Middle frontal gyrus (tissue), 1 donor: Measurements from ENCODE around the gene EVPL.
"Not testable (repeated sequence)": the region's sequence is repeated elsewhere in the genome, so short reads cannot be mapped to it uniquely, and the experiment has no call there.

Experiments used
- DNase-seq: peaks from one replicate; pipeline ENCODE4 v3.0.0-alpha.2; 2015; ENCODE audit warnings: low spot score; ENCODE audit errors: extremely low spot score

Gene EVPL

DNA sequence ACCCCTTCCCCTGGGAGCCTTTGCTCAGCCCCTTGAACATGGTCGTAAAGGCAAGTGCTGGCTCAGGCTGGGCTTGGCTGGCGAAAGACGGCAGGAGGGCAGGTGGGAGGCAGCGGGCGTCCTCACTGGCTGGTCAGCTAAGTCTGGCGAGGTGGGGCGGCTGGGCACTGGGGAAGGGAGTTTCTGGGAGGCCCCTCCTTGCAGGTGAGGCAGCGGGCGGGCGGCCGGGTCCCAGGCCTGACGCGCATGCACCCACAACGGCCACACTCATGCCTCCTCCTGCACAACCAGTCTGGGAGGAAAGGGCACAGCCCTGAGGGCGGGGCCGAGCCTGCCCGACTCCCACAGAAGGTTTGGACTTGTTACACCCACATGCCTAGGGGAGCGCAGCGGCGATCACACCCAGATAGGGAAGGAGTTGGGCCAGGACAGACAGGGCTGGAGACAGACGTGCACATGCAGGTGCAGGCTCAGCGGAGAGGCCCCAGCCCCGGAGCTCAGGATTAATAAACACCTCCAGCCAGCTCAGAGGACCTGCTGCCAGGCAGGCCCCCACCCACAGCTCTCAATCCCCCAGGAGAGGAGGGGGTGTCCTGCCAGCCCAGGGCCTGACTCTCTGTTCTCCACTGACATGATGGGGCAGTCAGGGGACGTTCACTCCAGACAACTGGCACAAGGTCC lies at the start of gene EVPL:
Gene EVPL (minus strand): TSS at position 148 of the 681 bp plus-strand sequence. CDS start 108 bp downstream, at position 40.
- no peak for DNase-seq

DNA sequence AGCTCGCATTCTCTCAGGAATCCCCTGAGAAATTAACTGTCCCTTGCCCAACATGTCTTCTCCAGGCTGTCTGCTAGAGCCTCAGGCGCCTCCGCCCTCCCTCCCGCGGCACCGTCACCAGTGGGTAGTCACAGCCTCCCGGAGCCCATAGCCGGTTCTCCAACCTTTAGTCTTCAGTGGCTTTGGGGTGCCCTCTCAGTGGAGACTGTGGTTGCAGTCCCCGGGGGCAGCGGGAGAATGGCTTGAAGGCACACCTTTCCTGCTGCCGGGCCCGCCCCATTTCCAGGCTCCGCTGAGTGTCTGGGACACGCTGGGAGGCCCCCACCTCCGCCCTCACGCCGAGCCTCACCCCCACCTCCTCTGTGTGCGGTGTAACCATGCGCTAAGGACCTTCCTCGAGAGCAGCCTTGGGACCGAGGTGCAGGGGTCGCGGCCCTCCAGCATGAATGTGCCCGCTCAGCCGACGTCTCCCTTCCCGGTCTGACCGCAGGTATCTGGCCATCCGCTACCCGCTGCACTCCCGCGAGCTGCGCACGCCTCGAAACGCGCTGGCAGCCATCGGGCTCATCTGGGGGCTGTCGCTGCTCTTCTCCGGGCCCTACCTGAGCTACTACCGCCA lies 49.1 kb upstream of the EVPL start:
- DNase-seq = no peak

DNA sequence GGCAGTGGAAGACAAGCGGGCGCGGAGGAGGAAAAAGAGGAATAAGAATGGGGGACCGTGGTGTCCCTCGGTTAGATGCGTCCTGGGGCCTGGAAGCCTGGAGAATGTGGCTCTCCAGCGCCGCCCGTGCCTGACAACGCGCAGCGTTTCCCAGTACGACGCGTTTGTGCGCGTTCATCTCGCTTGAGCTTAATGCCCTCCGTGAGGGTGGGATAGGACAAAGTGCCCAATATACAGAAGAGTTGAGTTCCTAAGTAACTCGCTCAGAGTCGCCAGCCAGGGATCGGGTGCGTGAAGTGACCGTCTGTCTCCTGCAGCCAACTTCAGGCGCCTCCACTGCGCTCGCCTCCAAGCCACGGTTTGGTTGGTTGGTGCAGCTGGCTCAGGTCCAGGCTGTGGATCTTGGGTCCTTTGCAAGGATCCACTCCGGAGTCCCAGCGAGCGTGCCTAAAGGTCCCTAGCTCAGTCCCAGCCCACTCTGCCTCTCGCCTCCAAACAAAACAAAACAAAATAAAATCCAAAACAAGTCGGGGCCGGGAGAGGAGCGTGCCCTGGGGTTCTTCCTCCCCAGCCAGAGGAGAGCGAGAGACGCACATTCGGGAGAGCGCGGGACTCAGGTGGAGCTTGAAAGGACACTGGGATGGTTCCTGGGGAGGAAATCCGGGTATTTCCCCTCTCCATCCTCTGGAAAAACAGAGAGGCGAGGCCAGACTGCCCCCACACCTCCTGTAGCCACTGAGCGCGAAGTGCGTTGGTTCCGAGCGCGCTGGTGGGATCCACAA lies 48.4 kb upstream of the EVPL start:
- DNase-seq = no peak

DNA sequence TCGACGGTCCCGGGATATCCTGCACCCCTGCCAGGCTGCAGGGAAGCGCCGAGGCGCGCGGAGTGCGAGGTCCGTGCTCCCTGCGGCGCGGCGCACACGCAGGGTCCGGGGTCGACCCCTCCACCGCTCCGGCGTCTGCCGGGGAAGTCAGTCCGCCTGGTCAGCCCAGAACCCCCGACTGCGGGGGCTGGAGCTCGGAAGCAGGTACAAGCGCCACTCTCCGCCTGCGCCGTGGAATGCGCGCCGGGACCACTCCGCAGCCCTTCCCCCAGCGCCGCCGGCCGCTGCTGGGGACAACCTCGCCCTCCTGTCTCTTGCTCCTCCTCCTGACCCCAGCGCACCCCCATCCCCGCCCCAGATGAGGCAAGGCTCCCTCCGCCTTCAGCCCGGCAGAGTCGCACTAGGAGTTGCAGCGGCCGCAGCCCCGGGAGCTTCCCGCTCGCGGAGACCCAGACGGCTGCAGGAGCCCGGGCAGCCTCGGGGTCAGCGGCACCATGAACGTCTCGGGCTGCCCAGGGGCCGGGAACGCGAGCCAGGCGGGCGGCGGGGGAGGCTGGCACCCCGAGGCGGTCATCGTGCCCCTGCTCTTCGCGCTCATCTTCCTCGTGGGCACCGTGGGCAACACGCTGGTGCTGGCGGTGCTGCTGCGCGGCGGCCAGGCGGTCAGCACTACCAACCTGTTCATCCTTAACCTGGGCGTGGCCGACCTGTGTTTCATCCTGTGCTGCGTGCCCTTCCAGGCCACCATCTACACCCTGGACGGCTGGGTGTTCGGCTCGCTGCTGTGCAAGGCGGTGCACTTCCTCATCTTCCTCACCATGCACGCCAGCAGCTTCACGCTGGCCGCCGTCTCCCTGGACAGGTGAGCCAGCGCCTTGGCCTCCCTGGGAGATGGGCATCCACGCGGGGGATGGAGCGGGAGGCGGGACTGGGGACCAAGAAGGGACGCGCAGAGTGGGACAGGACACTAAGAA lies 47.6 kb upstream of the EVPL start, which contains the start of gene GALR2:
Gene GALR2 (plus strand): TSS at position 392 of the 974 bp plus-strand sequence. CDS start 103 bp downstream, at position 495.
- no peak for DNase-seq

DNA sequence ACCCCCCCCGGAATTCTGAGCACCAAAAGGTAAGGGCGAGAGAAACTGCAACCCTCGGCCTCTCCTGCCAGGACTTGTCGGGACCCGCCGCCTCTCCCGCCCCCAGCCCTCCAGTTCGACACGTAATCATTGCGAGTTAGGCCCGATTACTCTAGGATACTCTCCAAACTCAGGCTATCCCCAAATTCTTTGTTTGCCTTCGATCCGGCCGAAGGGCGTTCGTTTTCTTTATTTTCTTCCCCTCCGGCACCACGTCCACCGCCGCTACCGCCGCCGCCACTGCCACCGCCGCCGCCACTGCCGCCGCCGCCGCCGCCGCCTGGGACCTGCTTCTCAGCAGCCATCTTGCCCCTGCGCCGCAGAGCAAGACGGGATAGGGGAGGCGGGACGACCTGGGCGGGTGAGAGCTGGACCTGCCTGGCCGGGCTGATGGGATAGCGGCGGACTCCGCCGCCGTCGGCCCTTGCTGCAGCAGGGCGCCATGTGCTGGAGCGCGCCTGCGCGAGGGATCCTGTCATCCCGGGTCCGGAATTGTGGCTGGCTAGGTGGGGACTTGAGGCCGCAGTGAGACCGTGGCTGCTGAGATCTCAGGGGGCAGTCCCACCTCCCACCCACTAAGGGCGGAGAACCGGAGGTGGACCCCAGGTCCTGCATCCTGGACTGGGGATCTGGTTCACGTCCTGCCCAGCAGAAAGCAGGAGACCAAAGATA lies 45.2 kb upstream of the EVPL start, which contains the start of gene SRP68:
Gene SRP68 (minus strand): TSS at position 370 of the 711 bp plus-strand sequence. CDS start 26 bp downstream, at position 344.
- DNase-seq = peak; percentile 92

DNA sequence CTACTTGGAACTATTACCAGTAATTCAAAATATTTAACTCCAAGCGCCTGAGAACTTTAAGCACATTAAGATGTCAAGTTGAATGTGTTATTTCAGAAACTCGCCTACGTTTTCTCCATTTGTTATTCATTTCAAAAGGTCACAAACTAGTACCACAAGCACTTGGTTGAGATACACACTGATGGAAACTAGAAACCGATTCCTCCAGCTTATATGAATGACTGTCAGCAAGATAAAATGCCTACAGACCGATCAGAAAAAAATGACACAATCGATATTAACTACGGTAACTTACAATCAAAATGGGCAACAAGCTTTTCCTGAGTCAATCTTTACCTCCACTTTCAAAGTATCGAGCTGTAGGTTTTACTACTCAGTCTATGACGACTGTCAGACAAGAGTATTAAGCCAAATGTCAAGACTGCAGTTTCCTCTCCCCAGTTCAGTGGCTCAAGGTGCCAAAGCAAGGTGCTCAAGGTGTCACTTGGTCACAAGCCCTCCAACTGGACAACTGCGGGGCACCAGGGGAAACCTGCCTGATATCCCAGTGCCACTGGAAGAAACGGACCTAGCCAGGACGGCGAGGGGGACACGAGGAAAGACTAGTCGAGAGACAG lies 44.5 kb upstream of the EVPL start:
- DNase-seq = no peak

DNA sequence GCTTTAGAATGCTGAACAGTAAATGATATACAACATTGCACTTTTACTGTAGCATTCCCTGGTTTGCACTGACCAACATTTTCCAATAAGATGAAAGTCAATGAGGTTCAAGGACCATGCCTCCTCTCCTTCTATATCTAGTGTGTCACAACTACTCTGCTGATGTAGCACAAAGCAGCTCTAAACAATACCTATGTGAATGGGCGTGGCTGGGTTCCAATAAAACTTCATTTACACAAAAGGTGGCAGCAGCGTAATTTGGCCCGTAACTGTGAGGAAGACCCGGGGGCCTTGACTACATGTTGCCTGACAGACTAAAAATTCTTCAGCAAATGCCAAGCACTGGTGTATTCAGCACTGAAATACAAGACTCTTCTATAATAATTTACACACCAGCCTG lies 38.7 kb upstream of the EVPL start:
- no peak for DNase-seq

DNA sequence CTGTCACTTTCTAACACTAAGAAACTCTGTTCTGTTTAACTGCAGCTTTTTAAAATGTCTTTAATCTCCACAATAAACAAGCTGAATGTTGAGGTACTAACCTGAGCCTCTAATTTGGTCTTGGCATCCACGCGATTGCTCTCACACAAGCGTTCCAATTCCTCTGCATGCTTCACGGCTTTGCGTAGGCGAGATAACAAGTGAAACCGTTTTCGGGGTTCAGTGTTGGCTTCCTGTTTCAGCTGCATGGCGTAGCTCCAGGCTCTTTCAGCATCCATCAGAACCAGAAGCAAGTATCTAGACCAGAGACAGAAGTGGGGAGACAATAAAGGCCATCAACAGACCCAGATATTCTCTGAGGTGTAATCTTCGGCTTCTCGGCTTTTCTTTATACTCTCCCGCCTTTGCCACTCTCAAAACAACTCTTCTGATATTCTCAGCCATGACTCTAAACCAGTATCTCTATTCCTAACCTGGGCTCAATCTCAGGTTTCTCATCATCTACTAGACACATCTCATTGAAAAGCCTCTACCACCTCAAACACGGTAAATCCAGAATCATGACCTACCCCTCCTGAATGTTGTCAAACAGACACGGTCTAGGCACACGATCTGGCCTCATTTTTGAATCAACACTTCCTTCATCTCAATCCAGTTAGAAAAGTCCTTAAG lies 36.9 kb upstream of the EVPL start:
- peak; percentile 27 for DNase-seq

DNA sequence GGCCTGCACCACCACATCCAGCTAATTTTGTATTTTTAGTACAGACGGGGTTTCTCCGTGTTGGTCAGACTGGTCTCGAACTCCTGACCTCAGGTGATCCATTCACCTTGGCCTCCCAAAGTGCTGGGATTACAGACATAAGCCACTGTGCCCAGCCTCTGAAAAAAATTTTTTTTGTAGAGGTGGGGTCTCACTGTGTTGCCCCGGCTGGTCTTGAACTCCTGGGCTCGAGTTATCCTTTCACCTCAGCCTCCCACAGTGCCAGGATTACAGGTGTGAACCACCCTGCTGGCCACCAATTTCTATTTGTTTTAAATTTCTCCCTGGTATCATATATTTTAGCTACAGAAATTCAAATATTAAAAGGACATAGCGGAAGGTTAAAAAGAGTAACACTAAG lies 31.2 kb upstream of the EVPL start:
- not testable (repeated sequence) for DNase-seq

DNA sequence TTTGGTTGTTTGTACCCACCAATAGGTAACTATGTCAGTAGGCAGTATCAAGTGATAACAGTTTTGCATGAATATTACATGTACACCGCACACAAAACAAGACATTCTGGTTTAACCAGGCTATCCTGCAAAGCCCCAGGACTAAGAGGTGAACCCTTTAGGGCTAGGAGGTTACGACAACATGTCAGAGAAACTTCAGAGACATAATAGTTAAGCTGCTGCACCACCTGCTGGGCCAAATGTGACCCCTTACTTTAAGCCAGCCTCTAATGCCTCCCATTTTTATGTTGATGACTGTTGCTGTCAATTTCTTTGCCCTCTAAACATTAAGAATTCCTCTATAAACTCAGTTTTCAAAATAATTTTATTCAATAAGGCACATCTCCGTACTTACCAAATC lies 29.8 kb upstream of the EVPL start:
- DNase-seq = no peak

DNA sequence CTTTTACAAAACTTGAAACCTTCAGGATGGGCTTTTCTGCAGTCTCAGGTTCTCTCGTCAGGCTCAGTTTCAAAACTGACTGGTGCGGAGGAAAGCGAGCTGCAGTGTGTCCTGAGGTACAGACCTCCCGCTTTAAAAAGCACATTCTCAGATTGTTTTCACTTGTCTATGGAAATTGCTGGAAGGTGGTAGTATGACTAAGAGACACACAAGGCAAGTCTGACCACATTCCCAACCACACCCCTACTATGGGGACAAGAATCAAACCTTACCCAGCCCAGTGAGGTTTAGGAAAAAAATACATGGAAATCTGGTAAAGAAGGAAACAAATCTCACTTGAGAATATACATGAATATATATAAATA lies 27.0 kb upstream of the EVPL start:
- DNase-seq = no peak

DNA sequence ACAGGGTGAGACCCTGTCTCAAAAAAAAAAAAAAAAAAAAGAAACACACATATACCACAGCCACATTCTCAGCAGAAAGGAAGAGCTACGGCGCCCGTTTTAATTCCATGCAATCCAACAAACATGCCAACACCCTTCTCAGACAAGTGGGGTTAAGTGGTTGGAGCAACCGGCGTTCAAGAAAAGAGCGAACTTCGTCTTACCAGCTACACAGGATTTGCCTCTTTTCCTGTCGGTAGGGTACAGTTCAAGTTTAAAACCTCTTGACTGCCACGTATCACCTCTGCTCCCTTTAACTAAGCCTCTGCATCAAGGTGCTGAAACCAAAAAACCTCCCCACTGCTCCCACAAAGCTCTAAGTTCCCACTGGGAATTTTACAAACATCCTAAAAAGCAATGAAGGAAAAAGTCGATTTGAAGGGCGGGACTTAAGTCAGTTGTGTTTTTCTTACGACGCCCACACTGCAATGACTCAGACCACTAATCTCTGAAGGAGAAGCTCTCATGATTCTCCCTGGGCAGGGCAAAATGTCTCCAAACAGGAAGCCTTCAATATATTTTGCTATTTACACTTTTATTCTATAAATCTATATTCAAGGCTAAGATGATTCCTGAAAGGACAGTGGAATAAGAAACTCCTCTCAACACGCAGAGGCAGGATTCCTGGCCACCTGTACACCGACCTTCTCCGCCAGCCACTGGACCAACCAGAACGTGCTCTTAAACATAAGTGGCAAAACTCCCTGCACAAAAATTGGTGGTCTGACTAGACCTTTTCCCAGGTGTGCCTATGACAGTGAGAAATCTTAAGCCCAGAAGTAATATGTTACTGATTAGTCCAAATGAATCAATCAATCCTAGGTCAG lies 26.4 kb upstream of the EVPL start:
- DNase-seq = no peak

DNA sequence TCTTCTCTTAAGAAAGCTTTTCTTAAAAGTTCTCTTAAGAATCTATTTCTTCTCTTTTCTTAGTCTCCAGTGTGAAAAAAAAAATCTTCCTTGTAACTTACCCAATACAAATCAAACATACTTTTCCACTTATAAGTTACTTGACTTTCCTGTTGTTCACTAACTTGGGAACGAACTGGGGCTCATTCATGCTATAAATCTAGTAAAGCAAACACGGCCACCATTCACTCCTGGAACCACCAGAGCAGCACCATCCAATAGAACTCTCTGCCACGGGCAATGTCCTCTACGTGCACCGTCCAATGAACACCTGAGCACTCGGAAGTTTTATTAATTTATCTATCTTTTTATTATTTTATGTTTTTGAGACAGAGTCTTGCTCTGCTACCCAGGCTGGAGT lies 24.5 kb upstream of the EVPL start:
- DNase-seq = no peak

DNA sequence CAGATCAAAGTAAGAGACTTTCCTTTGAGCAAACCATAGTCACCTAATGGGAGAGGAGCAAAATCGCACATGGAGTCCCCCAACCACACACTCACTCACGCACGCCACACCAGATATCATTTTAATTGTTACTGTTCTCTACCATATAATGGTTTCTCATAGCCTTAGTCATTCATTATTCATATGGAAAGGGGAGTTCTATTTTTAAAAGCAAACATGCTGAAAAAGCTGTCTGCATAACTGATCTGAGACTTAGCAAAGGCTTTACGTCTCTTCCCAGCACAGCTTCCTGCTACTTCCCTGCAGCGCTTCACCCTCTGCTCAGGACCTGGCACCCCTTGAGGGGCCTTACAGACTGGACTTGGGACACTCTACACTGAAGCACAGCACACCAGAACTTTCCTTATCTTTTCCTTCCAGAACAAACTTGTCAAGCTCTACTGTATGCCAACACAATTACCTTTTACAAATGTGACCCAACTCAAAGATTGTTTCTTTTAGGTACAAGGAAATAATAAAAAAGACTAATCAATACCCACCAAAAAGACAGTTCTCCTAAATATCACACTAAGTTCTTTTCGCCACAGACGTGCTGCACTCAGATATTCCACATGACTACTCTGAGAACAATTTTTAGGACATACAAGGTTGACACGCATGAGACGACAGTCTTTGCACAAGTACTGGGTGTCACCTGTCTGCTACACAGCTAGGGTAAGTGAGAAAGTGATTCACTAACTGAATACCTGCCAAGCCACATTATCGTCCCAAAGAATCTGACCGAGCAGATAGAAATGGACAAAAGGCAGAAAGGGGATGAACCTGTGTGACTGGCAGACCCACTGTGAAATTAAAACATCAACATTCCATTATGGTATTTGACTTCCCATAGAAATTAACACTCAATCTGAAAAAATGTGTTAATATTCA lies 23.7 kb upstream of the EVPL start:
- DNase-seq = no peak

DNA sequence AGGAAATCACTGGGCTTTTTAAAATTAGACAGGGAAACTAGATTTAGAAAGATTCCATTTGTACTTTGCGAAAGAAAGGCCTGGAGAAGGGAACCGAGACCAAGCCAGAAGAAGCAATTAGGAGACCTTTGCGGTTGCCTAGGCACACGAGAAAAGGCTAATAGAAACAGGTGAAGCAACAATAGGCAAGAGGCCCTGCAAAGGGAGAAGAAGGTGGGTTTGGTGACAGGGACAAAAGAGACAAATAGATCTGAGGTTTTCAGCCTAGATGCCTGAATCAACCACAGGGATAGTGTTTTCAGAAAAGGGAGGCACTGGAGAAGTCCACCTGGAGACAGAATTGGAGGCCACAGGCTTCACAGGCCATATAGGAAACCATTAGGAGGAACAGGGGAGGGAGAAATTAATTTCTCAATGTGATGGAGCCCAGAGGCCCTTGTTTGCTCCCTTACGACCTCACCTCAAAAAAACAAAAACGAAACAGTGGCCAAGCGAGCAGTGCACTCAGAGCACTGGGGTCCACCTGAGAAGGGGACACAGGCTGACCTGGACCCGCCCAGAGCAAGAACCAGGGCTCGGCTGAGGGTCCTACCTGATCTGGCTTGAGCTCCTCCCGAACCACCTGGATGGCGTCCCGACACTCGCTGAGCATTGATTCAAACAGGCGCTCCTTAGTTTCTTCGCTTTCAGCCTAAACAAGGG lies 22.9 kb upstream of the EVPL start:
- DNase-seq = no peak

DNA sequence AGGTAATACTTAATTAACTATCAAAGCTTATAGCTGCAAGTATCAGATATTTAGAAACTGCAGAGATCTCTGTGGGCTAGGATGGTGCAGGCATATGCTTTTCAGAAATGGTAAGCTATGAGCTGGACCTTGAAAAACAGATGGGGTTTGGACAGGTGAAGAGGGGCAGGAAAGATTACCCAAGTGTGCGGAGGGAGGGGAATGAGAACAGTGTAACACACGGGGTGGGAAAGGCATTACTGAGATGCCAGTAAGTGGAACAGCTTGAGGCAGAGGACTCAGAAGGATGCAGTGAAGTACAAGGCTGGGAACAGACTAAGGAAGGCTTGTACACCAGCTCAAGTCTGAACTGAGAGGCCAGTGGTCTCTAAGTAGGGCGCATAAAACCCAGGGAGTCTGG lies 22.1 kb upstream of the EVPL start:
- DNase-seq = no peak

DNA sequence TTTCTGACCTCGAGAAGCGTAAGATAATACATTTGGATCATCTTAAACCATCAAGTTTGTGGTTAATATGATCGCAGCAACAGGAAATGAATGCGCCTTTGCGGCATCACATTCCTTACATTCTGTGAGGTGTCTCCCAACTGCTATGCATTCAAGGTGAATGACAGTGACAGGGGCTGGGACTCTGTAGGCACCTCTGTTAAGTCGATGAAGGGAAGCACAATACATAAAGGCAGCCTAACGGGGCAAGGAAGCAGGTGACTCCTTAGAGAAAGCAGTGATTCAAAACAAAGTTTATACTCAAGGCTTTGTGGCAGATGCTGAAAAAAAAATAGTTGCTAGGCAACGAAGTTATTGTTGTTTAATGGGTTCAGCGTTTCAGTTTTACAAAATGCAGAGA lies 21.6 kb upstream of the EVPL start:
- DNase-seq = no peak
